Suprapubic skin (tissue), 4 donors: ENCODE results near the gene GADL1. TPM values are rescaled to one million over a fixed set of nuclear protein-coding genes. Genes with fewer than 3 reads are reported as not detected.

Source experiments
- DNase-seq, 2 donors: peaks; one replicate each; pipeline ENCODE4 v3.0.0-alpha.2; 2019; ENCODE audit warnings: low spot score in 2 of 2
- H3K27ac ChIP-seq: fragments of 200-600 bp; sonication (generic); one replicate; pipeline ENCODE4 v1.5.1; 2019
- H3K27me3 ChIP-seq: fragments of 200-600 bp; sonication (generic); one replicate; pipeline ENCODE4 v1.5.1; 2019
- H3K36me3 ChIP-seq: fragments of 200-600 bp; sonication (generic); one replicate; pipeline ENCODE4 v1.5.1; 2019
- H3K4me1 ChIP-seq: fragments of 200-600 bp; sonication (generic); one replicate; pipeline ENCODE4 v1.5.1; 2019
- H3K4me3 ChIP-seq: fragments of 200-600 bp; sonication (generic); one replicate; pipeline ENCODE4 v1.5.1; 2019; ENCODE audit warnings: mild to moderate bottlenecking
- H3K9me3 ChIP-seq: fragments of 200-600 bp; sonication (generic); one replicate; pipeline ENCODE4 v1.5.1; 2019
- EP300 ChIP-seq: sonication (generic); formaldehyde crosslinking; IDR thresholded peaks from one replicate; pipeline ENCODE4 v1.6.1; 2017; ENCODE audit warnings: antibody characterized with exemption
- POLR2A ChIP-seq, 2 donors: fragments of 450-650 bp; IDR thresholded peaks; one replicate each; pipeline ENCODE4 v1.6.1; 2017; ENCODE audit warnings: antibody characterized with exemption in 2 of 2, mild to moderate bottlenecking in 2 of 2, moderate library complexity in 2 of 2
- POLR2AphosphoS5 ChIP-seq, 3 donors: sonication (generic); formaldehyde crosslinking; IDR thresholded peaks; one replicate each; pipeline ENCODE4 v1.6.1; 2017; ENCODE audit warnings: antibody characterized with exemption in 3 of 3
- WGBS: methylation state at CpG from one replicate; pipeline ENCODE4 v1.1.5; 2018; 5-methylcytosine and 5-hydroxymethylcytosine counted together
- total RNA-seq, 4 donors: library from RNA; depleted of rRNA; stranded (reverse); fragments of >200 nt; gene quantifications; one replicate each; pipeline ENCODE4 v1.1.0, GENCODE V29; 2016
- TF ChIP-seq, protein P1 (sequence below), 2 donors: fragments of 200-600 bp in 1 of 2; fragments of 450-650 bp in 1 of 2; sonication (generic) in 1 of 2; IDR thresholded peaks; one replicate each; pipeline ENCODE4 v1.5.1; 2016 to 2019; ENCODE audit warnings: antibody characterized with exemption in 2 of 2, mild to moderate bottlenecking in 1 of 2, moderate library complexity in 1 of 2

Gene GADL1
- total RNA-seq, 4 donors from 2014 or later: not detected

DNA sequence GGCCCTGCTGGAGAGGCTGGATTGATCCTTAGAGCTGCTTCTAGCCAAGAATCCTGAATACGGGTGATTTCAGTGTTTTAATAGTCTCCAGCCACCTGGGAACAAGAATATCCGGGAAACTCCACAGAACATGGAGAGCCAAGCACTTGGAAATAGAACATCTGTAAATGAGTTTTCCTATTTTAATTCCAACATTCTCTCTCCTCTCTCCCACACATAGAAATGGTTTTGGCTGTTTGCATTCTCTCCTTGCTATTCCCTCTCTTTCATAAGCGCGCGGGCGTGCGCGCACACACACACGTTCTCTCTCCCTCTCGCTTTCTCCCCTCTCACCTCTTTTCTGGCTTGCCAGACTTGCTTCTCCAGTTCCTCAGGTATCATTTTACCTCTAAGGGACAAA lies 50.6 kb downstream of the GADL1 start:
- TF ChIP-seq, protein P1, sequence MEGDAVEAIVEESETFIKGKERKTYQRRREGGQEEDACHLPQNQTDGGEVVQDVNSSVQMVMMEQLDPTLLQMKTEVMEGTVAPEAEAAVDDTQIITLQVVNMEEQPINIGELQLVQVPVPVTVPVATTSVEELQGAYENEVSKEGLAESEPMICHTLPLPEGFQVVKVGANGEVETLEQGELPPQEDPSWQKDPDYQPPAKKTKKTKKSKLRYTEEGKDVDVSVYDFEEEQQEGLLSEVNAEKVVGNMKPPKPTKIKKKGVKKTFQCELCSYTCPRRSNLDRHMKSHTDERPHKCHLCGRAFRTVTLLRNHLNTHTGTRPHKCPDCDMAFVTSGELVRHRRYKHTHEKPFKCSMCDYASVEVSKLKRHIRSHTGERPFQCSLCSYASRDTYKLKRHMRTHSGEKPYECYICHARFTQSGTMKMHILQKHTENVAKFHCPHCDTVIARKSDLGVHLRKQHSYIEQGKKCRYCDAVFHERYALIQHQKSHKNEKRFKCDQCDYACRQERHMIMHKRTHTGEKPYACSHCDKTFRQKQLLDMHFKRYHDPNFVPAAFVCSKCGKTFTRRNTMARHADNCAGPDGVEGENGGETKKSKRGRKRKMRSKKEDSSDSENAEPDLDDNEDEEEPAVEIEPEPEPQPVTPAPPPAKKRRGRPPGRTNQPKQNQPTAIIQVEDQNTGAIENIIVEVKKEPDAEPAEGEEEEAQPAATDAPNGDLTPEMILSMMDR (IDR thresholded peaks at IDR 0.05): no peak
- TF ChIP-seq POLR2A (IDR thresholded peaks at IDR 0.05): no peak
- no peak for TF ChIP-seq POLR2AphosphoS5 (IDR thresholded peaks at IDR 0.05)
- TF ChIP-seq EP300: no peak
- Histone ChIP-seq H3K4me1 (no peaks in the 10 kb centered on the region), H3K27me3 (no peaks in the 10 kb centered on the region), H3K4me3 (no peak overlapping the region), H3K27ac (no peak overlapping the region), H3K36me3 (no peaks in the 10 kb centered on the region), H3K9me3 (no peaks in the 10 kb centered on the region)
- no peak for DNase-seq
- WGBS: 61% methylated on average over 10 of the region's 10 CpGs

DNA sequence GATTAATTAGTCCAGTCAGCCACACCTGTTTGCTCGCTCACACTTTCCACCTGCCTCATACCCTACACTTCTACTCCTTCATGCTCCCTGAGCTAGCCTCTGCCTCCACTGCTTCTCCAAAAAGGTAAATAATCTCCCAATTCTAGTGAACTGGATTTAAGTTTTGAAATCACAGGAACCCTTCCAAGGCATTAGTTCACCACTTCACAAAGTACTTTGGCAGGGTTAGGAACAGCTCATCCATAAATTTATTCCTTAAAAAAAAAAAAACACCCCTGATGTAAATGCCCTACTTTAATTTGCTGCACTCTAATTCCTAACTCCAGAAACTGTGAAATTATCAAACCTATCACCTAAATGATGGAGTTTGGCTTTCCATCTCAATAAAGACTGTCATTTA lies 58.3 kb downstream of the GADL1 start:
- TF ChIP-seq POLR2A (IDR thresholded peaks at IDR 0.05): no peak
- TF ChIP-seq, protein P1 (IDR thresholded peaks at IDR 0.05): no peak
- TF ChIP-seq EP300: no peak
- TF ChIP-seq POLR2AphosphoS5 (IDR thresholded peaks at IDR 0.05): no peak
- no peak overlapping the region for H3K4me3 ChIP-seq

DNA sequence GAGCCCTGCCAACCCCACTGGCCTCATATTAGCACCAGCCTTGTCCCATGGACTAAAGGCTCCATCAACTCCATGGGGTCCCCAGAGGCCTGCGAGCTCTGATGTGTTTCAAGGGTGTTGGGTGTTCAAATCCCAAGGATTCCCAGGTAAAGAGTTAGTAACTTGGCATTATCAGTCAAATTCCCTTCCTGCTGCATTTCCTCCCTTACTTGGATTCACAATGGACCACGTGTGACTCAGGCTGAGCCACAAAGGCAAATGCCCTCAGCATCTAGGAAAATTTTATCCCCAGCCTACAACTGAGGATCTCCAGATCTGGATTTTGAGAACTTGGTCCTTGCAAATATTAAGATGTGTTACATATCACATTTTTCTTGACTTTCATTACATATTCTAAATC lies 58.8 kb downstream of the GADL1 start:
- H3K9me3 ChIP-seq: no peaks in the 10 kb centered on the region
- no peaks in the 10 kb centered on the region for H3K36me3 ChIP-seq
- no peak overlapping the region for H3K27ac ChIP-seq
- H3K27me3 ChIP-seq: no peaks in the 10 kb centered on the region
- TF ChIP-seq POLR2AphosphoS5 (IDR thresholded peaks at IDR 0.05) (no peak), EP300 (no peak), POLR2A (IDR thresholded peaks at IDR 0.05) (no peak)
- TF ChIP-seq, protein P1 (IDR thresholded peaks at IDR 0.05): no peak
- no peak overlapping the region for H3K4me3 ChIP-seq
- WGBS: 88% methylated on average over 2 of the region's 2 CpGs
- no peaks in the 10 kb centered on the region for H3K4me1 ChIP-seq
- no peak for DNase-seq

More for the DNA sequence above, 58.3 kb downstream of the GADL1 start:
- no peak overlapping the region for H3K27ac ChIP-seq
- no peaks in the 10 kb centered on the region for H3K4me1 ChIP-seq
- DNase-seq: no peak
- WGBS: 90% methylated on average over 1 of the region's 1 CpG
- H3K9me3 ChIP-seq: no peaks in the 10 kb centered on the region
- no peaks in the 10 kb centered on the region for H3K36me3 ChIP-seq
- no peaks in the 10 kb centered on the region for H3K27me3 ChIP-seq

DNA sequence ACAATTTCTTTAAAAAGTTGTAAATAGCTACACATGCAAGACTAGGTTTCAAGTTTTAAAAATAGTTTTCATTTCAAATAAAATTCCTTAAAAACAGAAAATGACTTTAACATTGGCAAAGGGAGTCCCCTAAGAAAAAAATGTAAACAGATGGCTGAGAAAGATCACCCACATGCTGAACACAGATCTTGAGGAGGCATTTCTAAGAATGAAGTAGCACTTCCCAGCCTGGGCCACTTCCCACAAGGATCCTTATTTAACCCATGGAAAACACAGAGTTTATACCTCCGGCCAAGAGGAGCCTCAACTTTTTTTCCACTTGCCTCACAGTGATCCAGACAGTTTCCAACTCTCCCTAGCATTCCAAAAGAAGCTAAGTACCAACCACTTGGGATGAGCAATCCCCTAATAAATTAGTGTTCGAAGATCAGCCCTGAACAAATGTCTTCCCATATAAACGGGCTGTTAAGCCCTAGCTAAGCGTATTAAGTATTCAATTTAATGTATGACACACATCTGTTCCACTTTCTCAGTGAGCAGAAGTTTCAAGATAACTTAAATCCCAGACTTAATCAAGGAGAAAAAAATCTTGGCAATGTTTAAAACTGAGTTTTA lies 61.4 kb downstream of the GADL1 start:
- Histone ChIP-seq H3K36me3 (no peaks in the 10 kb centered on the region), H3K4me3 (no peak overlapping the region), H3K27ac (no peak overlapping the region), H3K4me1 (no peaks in the 10 kb centered on the region), H3K9me3 (no peaks in the 10 kb centered on the region), H3K27me3 (no peaks in the 10 kb centered on the region)
- TF ChIP-seq, protein P1 (IDR thresholded peaks at IDR 0.05): no peak
- TF ChIP-seq POLR2A (IDR thresholded peaks at IDR 0.05): no peak
- TF ChIP-seq POLR2AphosphoS5 (IDR thresholded peaks at IDR 0.05): no peak
- no peak for TF ChIP-seq EP300
- WGBS: 73% methylated on average over 4 of the region's 4 CpGs
- no peak for DNase-seq

DNA sequence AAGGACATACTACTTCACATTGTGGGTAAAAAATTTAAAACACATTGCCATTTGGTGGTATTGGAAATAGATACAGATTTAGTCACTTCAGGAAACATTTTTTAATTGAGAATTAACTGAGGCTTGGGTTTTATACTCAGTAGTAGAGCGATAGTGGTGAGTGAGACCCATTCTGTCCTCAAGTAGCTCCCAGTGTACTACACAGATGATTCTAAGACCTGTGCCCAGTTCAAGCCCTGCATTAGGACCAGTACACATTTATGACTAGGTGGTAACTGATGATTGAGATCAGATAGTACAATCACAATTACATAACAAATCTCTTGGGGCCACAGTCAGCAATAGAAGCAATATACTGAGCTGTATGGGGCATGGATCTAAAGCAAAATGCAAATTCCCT lies 67.4 kb downstream of the GADL1 start:
- H3K27ac ChIP-seq: no peak overlapping the region
- no peaks in the 10 kb centered on the region for H3K27me3 ChIP-seq
- H3K9me3 ChIP-seq: no peaks in the 10 kb centered on the region
- DNase-seq: no peak
- H3K36me3 ChIP-seq: no peaks in the 10 kb centered on the region
- H3K4me1 ChIP-seq: no peaks in the 10 kb centered on the region
- no peak overlapping the region for H3K4me3 ChIP-seq
- WGBS: 100% methylated on average over 1 of the region's 1 CpG
- TF ChIP-seq POLR2AphosphoS5 (IDR thresholded peaks at IDR 0.05) (no peak), POLR2A (IDR thresholded peaks at IDR 0.05) (no peak), EP300 (no peak)
- TF ChIP-seq, protein P1 (IDR thresholded peaks at IDR 0.05): no peak
